ENCODE data around the gene TTLL11. TPM values are rescaled to one million over a fixed set of nuclear protein-coding genes. Genes with fewer than 3 reads are reported as not detected.

Gene TTLL11
- total and polyA plus RNA-seq, 2 experiments from 2014 or later, result 0.57 to 1.4 TPM

DNA sequence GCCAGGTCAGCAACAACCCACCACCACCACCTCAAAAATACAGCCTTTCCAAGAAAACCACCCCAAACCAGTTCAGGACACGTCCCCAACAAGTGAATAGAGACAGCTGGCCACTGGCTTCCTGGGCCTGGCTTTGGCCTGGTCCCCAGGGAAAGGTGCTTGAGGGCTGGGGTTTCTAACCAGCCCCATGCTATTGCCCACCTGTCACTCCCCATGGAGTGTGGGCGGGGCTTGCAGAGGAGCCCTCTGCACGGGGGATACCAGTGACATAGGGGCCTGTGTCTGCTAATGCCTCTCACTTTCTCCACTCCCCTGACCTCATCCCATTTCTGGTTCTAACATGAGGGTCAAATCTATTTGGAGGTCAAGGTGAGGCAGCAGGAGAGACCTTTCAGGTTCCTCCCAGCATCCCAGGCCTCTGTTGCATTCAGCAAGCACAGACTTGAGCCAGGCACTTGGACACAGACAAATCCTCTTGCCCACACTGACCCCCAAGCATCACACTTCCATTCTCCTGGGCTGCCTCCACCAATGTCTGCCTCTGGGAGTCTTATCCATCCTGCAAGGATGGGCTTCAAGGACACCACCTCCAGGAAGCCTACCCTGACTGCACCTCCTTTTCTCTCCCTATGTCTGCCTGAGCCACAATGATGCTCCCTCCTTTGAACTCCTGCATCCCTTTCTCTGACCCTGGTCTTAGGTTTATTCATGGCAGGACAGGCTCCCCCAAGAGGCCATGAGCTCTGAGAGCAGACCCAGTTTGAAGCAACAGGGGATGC is 16.1 kb upstream of the TTLL11 start:
- H3K9me3 Mint-ChIP-seq, result 0 out of 3 replicates have a peak, but pooled peaks cover 3% of the 10 kb centered on the region

DNA sequence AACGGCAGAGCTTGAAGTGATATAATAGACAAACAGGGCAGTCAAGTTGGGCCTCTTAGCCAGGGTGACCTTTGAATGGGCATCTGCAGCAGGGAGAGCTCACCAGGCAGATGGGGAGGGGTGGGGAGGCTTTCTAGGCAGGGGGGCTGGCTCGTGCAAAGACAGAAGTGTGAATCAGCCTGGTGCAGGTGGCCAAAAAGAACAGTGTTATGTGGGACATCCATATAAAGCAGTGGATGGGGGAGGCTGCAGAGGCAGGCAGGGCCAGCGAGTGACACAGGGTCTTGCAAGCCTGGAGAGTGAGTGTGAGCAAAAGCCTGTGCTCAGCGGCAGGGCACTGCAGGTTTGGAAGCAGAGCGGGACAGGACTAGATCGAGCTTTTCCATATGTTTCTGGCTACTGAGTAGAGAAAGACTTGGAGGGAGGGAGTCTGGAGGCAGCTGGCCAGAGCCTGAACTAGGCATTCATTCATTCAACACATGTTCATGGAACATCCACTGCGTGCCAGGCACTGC is 14.2 kb upstream of the TTLL11 start:
- H3K4me3 Mint-ChIP-seq, result no peak overlapping the region
- H3K9me3 Mint-ChIP-seq, result 0 out of 3 replicates have a peak, but pooled peaks cover 5% of the 10 kb centered on the region
- H2AFZ ChIP-seq, result no peak overlapping the region
- H3K4me3 ChIP-seq, result no peak overlapping the region
- H3K4me1 Mint-ChIP-seq, result peaks cover 18% of the 10 kb centered on the region
- H3K36me3 Mint-ChIP-seq (ENCODE audit: low read depth), result no peaks in the 10 kb centered on the region
- H3K4me1 ChIP-seq (ENCODE audit: insufficient read depth), result no peaks in the 10 kb centered on the region
- no peaks in the 10 kb centered on the region for H4K20me1 ChIP-seq (replicated peaks; ENCODE audit: insufficient read depth)
- no peaks in the 10 kb centered on the region for H3K36me3 ChIP-seq (ENCODE audit: insufficient read depth)
- no peak for DNase-seq (ENCODE audit: low spot score)
- H3F3A ChIP-seq (replicated peaks; ENCODE audit: low read depth), result no peaks in the 10 kb centered on the region
- H3K79me2 ChIP-seq (replicated peaks; ENCODE audit: insufficient read depth), result no peaks in the 10 kb centered on the region
- no peak for ATAC-seq
- H3K27ac ChIP-seq (ENCODE audit: low read depth), result no peak overlapping the region
- H3K27me3 Mint-ChIP-seq (ENCODE audit: insufficient read depth, low read depth, poor library complexity), result peaks cover 12% of the 10 kb centered on the region
- no peak for TF ChIP-seq ZNF331 (CRISPR knock-in tag; IDR thresholded peaks at IDR 0.05; ENCODE audit: low read depth)
- no peak for TF ChIP-seq CREB1 (CRISPR knock-in tag; IDR thresholded peaks at IDR 0.05; ENCODE audit: low read depth)
- no peak for TF ChIP-seq EZH2phosphoT487 (IDR thresholded peaks at IDR 0.05; ENCODE audit: unreplicated experiment)
- TF ChIP-seq, protein P1, sequence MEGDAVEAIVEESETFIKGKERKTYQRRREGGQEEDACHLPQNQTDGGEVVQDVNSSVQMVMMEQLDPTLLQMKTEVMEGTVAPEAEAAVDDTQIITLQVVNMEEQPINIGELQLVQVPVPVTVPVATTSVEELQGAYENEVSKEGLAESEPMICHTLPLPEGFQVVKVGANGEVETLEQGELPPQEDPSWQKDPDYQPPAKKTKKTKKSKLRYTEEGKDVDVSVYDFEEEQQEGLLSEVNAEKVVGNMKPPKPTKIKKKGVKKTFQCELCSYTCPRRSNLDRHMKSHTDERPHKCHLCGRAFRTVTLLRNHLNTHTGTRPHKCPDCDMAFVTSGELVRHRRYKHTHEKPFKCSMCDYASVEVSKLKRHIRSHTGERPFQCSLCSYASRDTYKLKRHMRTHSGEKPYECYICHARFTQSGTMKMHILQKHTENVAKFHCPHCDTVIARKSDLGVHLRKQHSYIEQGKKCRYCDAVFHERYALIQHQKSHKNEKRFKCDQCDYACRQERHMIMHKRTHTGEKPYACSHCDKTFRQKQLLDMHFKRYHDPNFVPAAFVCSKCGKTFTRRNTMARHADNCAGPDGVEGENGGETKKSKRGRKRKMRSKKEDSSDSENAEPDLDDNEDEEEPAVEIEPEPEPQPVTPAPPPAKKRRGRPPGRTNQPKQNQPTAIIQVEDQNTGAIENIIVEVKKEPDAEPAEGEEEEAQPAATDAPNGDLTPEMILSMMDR (conservative IDR thresholded peaks at IDR 0.05; ENCODE audit: low read depth in 2 of 2), result no peak
- no peak for TF ChIP-seq EZH2 (IDR thresholded peaks at IDR 0.05; ENCODE audit: low read depth, unreplicated experiment)
- no peak for TF ChIP-seq ETS1 (IDR thresholded peaks at IDR 0.05)
- no peak for TF ChIP-seq NANOG (IDR thresholded peaks at IDR 0.05; ENCODE audit: borderline replicate concordance)
- TF ChIP-seq JUNB (IDR thresholded peaks at IDR 0.05; ENCODE audit: unreplicated experiment), result no peak
- TF ChIP-seq POLR2AphosphoS5 (IDR thresholded peaks at IDR 0.05; ENCODE audit: low read depth), result no peak
- no peak for TF ChIP-seq ZNF114 (CRISPR knock-in tag; IDR thresholded peaks at IDR 0.05)
- no peak overlapping the region for H3K27ac Mint-ChIP-seq
- no peaks in the 10 kb centered on the region for H3K27me3 ChIP-seq (ENCODE audit: insufficient read depth)
- no peak overlapping the region for H3K4me2 ChIP-seq
- no peaks in the 10 kb centered on the region for H3K9me2 ChIP-seq (ENCODE audit: insufficient read depth)

More for the DNA sequence above, 16.1 kb upstream of the TTLL11 start:
- H3K4me2 ChIP-seq, result no peak overlapping the region
- Mint-ChIP-seq H3K36me3 (ENCODE audit: low read depth) (no peaks in the 10 kb centered on the region), H3K4me1 (peaks cover 26% of the 10 kb centered on the region), H3K27ac (no peak overlapping the region), H3K4me3 (no peak overlapping the region), H3K27me3 (ENCODE audit: insufficient read depth, low read depth, poor library complexity) (peaks cover 18% of the 10 kb centered on the region)
- no peak overlapping the region for H2AFZ ChIP-seq
- 0 out of 2 replicates have a peak, but pooled peaks cover 3% of the 10 kb centered on the region for H3K9me2 ChIP-seq (ENCODE audit: insufficient read depth)
- H3K4me3 ChIP-seq, result no peak overlapping the region
- peak; percentile 70 for ATAC-seq
- no peaks in the 10 kb centered on the region for H3F3A ChIP-seq (replicated peaks; ENCODE audit: low read depth)
- H3K27me3 ChIP-seq (ENCODE audit: insufficient read depth), result no peaks in the 10 kb centered on the region
- no peaks in the 10 kb centered on the region for H3K36me3 ChIP-seq (ENCODE audit: insufficient read depth)
- no peaks in the 10 kb centered on the region for H3K4me1 ChIP-seq (ENCODE audit: insufficient read depth)
- DNase-seq (ENCODE audit: low spot score), result no peak
- H3K79me2 ChIP-seq (replicated peaks; ENCODE audit: insufficient read depth), result no peaks in the 10 kb centered on the region
- no peaks in the 10 kb centered on the region for H4K20me1 ChIP-seq (replicated peaks; ENCODE audit: insufficient read depth)
- TF ChIP-seq, protein P1 (conservative IDR thresholded peaks at IDR 0.05; ENCODE audit: low read depth in 2 of 2), result peak in 1 of 2 experiments; percentile 19; a peak in 1 of 4 replicates
- TF ChIP-seq POLR2AphosphoS5 (IDR thresholded peaks at IDR 0.05; ENCODE audit: low read depth), result no peak
- H3K27ac ChIP-seq (ENCODE audit: low read depth), result no peak overlapping the region
